ENCODE measurements around the gene AXL. TPM values are rescaled to one million over a fixed set of nuclear protein-coding genes. Genes with fewer than 3 reads are reported as not detected.
A peak's percentile ranks its signal among the peaks of the same experiment; 100 is the strongest.

AXL gene
- total and polyA plus RNA-seq, 9 of the 15 experiments (the other 6 are each of a cell fraction or from before 2014, with no cell fraction given), result 0.80 to 6.6 (median 1.6) TPM

DNA sequence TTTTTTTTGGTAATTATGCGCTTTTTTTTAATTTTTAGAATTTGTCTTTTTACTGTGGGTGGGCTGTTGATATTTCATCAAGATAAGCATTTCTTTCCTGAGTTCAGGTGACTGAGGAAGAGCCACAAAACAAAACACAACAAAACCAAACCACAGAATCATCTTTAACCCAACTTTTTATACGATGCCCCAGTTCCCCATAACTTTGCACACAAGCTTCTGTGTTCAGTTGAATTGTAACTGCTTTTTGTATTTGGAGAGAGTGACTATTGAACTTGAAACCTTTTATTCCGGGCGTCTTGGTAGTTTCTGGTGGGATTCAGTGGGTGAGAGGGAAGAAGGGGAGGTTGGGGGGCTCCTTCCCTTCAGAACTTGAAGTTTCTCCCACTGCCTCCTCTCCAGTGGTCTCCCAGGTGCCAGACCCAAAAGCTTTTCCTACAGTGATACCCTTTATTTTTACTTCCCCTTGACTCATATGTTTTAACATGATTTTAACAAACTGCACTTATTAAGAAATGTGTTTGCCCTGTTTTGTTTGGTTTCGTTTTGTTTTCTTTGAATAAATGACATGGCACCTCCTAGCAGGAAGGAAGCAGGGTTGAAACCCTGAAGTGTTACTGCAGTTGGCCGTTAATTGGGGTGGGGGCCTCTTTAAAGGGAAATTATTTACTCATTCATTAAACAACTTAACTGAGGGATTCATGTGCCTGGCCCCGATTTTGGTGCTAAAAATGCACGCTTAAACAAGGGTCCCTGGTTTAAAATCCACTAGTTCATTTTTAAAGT is 88.3 kb downstream of the AXL start:
- Histone ChIP-seq H3K79me2 (ENCODE audit: control insufficient read depth, insufficient read depth, low read length) (peaks cover 24% of the 10 kb centered on the region), H3K36me3 (ENCODE audit: control insufficient read depth, insufficient read depth, low read length) (peaks cover 61% of the 10 kb centered on the region), H3K9me3 (replicated peaks; ENCODE audit: control insufficient read depth, insufficient read depth, low read depth, low read length) (no peaks in the 10 kb centered on the region), H3K4me1 (replicated peaks in 1 of 2; ENCODE audit: control insufficient read depth in 2 of 2, insufficient read depth in 2 of 2, low read length in 2 of 2) (peaks cover 11 to 12% of the 10 kb centered on the region in 2 experiments; a peak in 4 of 5 replicates), H3K9me1 (ENCODE audit: control insufficient read depth, insufficient read depth, low read length) (no peaks in the 10 kb centered on the region), H3K27me3 (ENCODE audit: control insufficient read depth in 2 of 2, insufficient read depth in 2 of 2, low read length in 2 of 2) (no peaks in the 10 kb centered on the region), H3K4me2 (ENCODE audit: insufficient read depth, low read length) (no peak overlapping the region), H3K4me3 (no peak overlapping the region), H3K27ac (ENCODE audit: extremely low read depth, low read depth, low read length) (no peak overlapping the region; the same call in 2 of the 3 replicates), H3K9ac (ENCODE audit: insufficient read depth in 1 of 2, low read depth in 2 of 2, low read length in 2 of 2) (no peak overlapping the region), H4K20me1 (replicated peaks; ENCODE audit: control insufficient read depth, insufficient read depth, low read length) (peaks cover 7% of the 10 kb centered on the region; the same call in 1 of the 2 replicates), H2AFZ (ENCODE audit: low read depth, low read length) (no peak overlapping the region)
- ChIA-PET POLR2A (interaction anchor here (0.6 to 2.2 kb wide), 3 partner anchors 38 to 291 kb away, joined by 3 to 8 read pairs (median 3); partner anchors contain the start of gene HNRNPUL1), CTCF (ENCODE audit: low intra/inter-chr PET ratio) (interaction anchor here (1.0 to 1.7 kb wide), 2 partner anchors 103 to 181 kb away, joined by 3 to 13 read pairs; no protein-coding TSS in a partner anchor)
- WGBS (ENCODE audit: insufficient coverage, low coverage, missing lambda C conversion rate), result 63% methylated on average over 8 of the region's 8 CpGs
- intact Hi-C loops (cut with micrococcal nuclease), result loop anchor here (5.0 kb wide), 2 partner anchors 45 to 105 kb away; partner anchors contain the start of gene TGFB1
- FAIRE-seq (no peak), ATAC-seq (no peak), DNase-seq (ENCODE audit: extremely low read depth in 1 of 4, low spot score in 3 of 4) (no peak)
- in situ Hi-C loops (cut with MboI), result loop anchor here (25.0 kb wide), 1 partner anchor 255 kb away; no protein-coding TSS in a partner anchor
- TF ChIP-seq, protein P1, sequence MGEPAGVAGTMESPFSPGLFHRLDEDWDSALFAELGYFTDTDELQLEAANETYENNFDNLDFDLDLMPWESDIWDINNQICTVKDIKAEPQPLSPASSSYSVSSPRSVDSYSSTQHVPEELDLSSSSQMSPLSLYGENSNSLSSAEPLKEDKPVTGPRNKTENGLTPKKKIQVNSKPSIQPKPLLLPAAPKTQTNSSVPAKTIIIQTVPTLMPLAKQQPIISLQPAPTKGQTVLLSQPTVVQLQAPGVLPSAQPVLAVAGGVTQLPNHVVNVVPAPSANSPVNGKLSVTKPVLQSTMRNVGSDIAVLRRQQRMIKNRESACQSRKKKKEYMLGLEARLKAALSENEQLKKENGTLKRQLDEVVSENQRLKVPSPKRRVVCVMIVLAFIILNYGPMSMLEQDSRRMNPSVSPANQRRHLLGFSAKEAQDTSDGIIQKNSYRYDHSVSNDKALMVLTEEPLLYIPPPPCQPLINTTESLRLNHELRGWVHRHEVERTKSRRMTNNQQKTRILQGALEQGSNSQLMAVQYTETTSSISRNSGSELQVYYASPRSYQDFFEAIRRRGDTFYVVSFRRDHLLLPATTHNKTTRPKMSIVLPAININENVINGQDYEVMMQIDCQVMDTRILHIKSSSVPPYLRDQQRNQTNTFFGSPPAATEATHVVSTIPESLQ (CRISPR knock-in tag; IDR thresholded peaks at IDR 0.05), result no peak
- TF ChIP-seq, protein P2, sequence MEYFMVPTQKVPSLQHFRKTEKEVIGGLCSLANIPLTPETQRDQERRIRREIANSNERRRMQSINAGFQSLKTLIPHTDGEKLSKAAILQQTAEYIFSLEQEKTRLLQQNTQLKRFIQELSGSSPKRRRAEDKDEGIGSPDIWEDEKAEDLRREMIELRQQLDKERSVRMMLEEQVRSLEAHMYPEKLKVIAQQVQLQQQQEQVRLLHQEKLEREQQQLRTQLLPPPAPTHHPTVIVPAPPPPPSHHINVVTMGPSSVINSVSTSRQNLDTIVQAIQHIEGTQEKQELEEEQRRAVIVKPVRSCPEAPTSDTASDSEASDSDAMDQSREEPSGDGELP (CRISPR knock-in tag; IDR thresholded peaks at IDR 0.05; ENCODE audit: borderline replicate concordance), result no peak
- TF ChIP-seq ZNF561 (CRISPR knock-in tag; conservative IDR thresholded peaks at IDR 0.05), result no peak
- TF ChIP-seq BMI1 (IDR thresholded peaks at IDR 0.05; ENCODE audit: low read length), result no peak
- TF ChIP-seq ZNF79 (CRISPR knock-in tag; IDR thresholded peaks at IDR 0.05; ENCODE audit: low read depth), result no peak
- TF ChIP-seq, protein P3, sequence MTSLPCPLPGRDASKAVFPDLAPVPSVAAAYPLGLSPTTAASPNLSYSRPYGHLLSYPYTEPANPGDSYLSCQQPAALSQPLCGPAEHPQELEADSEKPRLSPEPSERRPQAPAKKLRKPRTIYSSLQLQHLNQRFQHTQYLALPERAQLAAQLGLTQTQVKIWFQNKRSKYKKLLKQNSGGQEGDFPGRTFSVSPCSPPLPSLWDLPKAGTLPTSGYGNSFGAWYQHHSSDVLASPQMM (CRISPR knock-in tag; IDR thresholded peaks at IDR 0.05), result no peak
- TF ChIP-seq TAF9B (IDR thresholded peaks at IDR 0.05; ENCODE audit: partially characterized antibody), result no peak
- TF ChIP-seq, protein P4, sequence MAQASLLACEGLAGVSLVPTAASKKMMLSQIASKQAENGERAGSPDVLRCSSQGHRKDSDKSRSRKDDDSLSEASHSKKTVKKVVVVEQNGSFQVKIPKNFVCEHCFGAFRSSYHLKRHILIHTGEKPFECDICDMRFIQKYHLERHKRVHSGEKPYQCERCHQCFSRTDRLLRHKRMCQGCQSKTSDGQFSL (CRISPR knock-in tag; IDR thresholded peaks at IDR 0.05), result no peak
- TF ChIP-seq, protein P4 (tag; IDR thresholded peaks at IDR 0.05), result no peak
- TF ChIP-seq, protein P5, sequence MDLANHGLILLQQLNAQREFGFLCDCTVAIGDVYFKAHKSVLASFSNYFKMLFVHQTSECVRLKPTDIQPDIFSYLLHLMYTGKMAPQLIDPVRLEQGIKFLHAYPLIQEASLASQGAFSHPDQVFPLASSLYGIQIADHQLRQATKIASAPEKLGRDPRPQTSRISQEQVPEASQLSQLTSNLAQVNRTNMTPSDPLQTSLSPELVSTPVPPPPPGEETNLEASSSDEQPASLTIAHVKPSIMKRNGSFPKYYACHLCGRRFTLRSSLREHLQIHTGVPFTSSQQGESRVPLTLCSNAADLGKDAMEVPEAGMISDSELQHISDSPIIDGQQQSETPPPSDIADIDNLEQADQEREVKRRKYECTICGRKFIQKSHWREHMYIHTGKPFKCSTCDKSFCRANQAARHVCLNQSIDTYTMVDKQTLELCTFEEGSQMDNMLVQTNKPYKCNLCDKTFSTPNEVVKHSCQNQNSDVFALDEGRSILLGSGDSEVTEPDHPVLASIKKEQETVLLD (IDR thresholded peaks at IDR 0.05), result no peak
- TF ChIP-seq ZNF12 (CRISPR knock-in tag; IDR thresholded peaks at IDR 0.05), result no peak
- BruUV-seq (replicated peaks), result TSS peak; percentile 42
